CD4-positive, alpha-beta T cell (primary cell): ENCODE measurements around the gene TPT1. TPM values are rescaled to one million over a fixed set of nuclear protein-coding genes. Genes with fewer than 3 reads are reported as not detected.
"Not testable (repeated sequence)": the region's sequence is repeated elsewhere in the genome, so short reads cannot be mapped to it uniquely, and the experiment has no call there.

Source experiments
- ATAC-seq: fragments of 200-7000 bp; cut with Tn5 transposase; one replicate; pipeline ENCODE4 v1.10.0; 2022; ENCODE audit warnings: mild to moderate bottlenecking; ENCODE audit not compliant: poor library complexity
- CTCF ChIA-PET: fragments of 350-600 bp; sonication (Branson Sonifier 250); formaldehyde crosslinking; loops from one replicate; lab custom pipeline; 2021; ENCODE audit warnings: antibody characterized with exemption, inconsistent platforms; lab: Charles Lee
- POLR2A ChIA-PET: fragments of 350-600 bp; sonication (Branson Sonifier 250); formaldehyde crosslinking; loops from one replicate; lab custom pipeline; 2021; ENCODE audit warnings: antibody characterized with exemption, inconsistent platforms; lab: Charles Lee
- DNase-seq, 14 experiments: peaks; one replicate each; pipeline ENCODE4 v3.0.0-alpha.2; 2013 to 2020; ENCODE audit warnings: mixed read lengths in 2 of 14
- H3K27ac ChIP-seq, 2 donors: one replicate each; pipeline versions ENCODE4 v1.5.1 to v1.7.0; 2013; ENCODE audit warnings: low read length in 2 of 2, low read depth in 1 of 2, mild to moderate bottlenecking in 1 of 2
- H3K27me3 ChIP-seq, 2 experiments: 1 replicate in 1 of 2; 2 replicates in 1 of 2; pipeline versions ENCODE4 v1.6.1 to v1.7.0; 2013; ENCODE audit warnings: low read length in 2 of 2, control low read depth in 1 of 2, mild to moderate bottlenecking in 1 of 2, moderate library complexity in 1 of 2; ENCODE audit not compliant: insufficient read depth in 2 of 2, control insufficient read depth in 1 of 2
- H3K36me3 ChIP-seq: one replicate; pipeline ENCODE4 v1.6.1; 2013; ENCODE audit warnings: low read length, control low read depth; ENCODE audit not compliant: insufficient read depth
- H3K4me1 ChIP-seq: one replicate; pipeline ENCODE4 v1.6.1; 2013; ENCODE audit warnings: low read length, control low read depth; ENCODE audit not compliant: insufficient read depth
- H3K4me3 ChIP-seq: one replicate; pipeline ENCODE4 v1.5.1; 2013; ENCODE audit warnings: mild to moderate bottlenecking, low read length, moderate library complexity
- H3K9me3 ChIP-seq, 2 experiments: 1 replicate in 1 of 2; 2 replicates in 1 of 2; pipeline versions ENCODE4 v1.6.1 to v1.7.0; 2013; ENCODE audit warnings: low read length in 2 of 2, mild to moderate bottlenecking in 2 of 2, control low read depth in 1 of 2, moderate library complexity in 1 of 2; ENCODE audit not compliant: control insufficient read depth in 1 of 2, insufficient read depth in 1 of 2
- H3K27ac Mint-ChIP-seq: one replicate; pipeline ENCODE4 v1.8.0; 2020; ENCODE audit warnings: mixed read lengths
- H3K27me3 Mint-ChIP-seq: one replicate; pipeline ENCODE4 v1.8.0; 2021; ENCODE audit warnings: mixed read lengths
- H3K36me3 Mint-ChIP-seq: one replicate; pipeline ENCODE4 v1.8.0; 2021; ENCODE audit warnings: low read depth, mixed read lengths
- H3K4me1 Mint-ChIP-seq: one replicate; pipeline ENCODE4 v1.8.0; 2021; ENCODE audit warnings: low read depth, mixed read lengths
- H3K4me3 Mint-ChIP-seq: one replicate; pipeline ENCODE4 v1.8.0; 2020; ENCODE audit warnings: mild to moderate bottlenecking, mixed read lengths
- H3K9me3 Mint-ChIP-seq: one replicate; pipeline ENCODE4 v1.8.0; 2020; ENCODE audit warnings: mixed read lengths
- intact Hi-C, 2 experiments: fragments of 100-400 bp; cut with DNase I in 1 of 2; cut with micrococcal nuclease in 1 of 2; formaldehyde crosslinking; loops; one replicate each; pipeline versions ENCODE4 v1.15.1 to v1.9.0; 2023 to 2025; cut with DNase I, micrococcal nuclease
- total RNA-seq, 174 experiments: library from RNA in 2 of 174; stranded (reverse) in 2 of 174; gene quantifications; one replicate each; pipeline ENCODE4 v1.2.3 and lab custom pipeline; 2021 to 2026
- TF ChIP-seq, protein P1 (sequence below): fragments of 200-600 bp; IDR thresholded peaks from one replicate; pipeline ENCODE4 v1.8.0; 2022; ENCODE audit warnings: antibody characterized with exemption, mild to moderate bottlenecking

The TPT1 gene
- total RNA-seq, 2 experiments from 2014 or later: 8,742 to 8,834 TPM

DNA sequence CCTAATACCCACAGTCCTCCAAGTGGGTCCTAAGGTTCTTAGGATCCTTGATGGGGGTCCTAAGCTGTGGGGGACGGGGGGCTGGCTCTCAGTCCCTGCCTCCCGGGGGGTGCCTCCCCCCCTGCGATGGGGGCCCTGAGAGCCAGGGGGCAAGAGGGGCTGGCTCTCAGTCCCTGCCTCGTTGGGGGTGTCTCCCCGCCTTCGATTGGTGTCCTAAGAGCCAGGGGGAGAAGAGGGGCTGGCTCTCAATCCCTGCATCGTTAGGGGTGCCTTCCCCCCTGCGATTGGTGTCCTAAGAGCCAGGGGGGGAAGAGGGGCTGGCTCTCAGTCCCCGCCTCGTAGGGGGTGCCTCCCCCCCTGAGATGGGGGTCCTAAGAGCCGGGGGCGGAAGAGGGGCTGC lies 40.2 kb upstream of the TPT1 start:
- ATAC-seq (no peak), DNase-seq (no peak)
- Mint-ChIP-seq H3K4me3 (no peak overlapping the region), H3K4me1 (no peaks in the 10 kb centered on the region), H3K36me3 (peaks cover 22% of the 10 kb centered on the region), H3K27me3 (no peaks in the 10 kb centered on the region), H3K27ac (no peak overlapping the region), H3K9me3 (no peaks in the 10 kb centered on the region)
- ChIA-PET CTCF (no interaction called here), POLR2A (no interaction called here)
- Histone ChIP-seq H3K4me3 (no peak overlapping the region), H3K27me3 (no peaks in the 10 kb centered on the region), H3K9me3 (no peaks in the 10 kb centered on the region), H3K27ac (no peak overlapping the region), H3K36me3 (peaks cover 12% of the 10 kb centered on the region), H3K4me1 (no peaks in the 10 kb centered on the region)
- intact Hi-C loops: no loop called here
- TF ChIP-seq, protein P1, sequence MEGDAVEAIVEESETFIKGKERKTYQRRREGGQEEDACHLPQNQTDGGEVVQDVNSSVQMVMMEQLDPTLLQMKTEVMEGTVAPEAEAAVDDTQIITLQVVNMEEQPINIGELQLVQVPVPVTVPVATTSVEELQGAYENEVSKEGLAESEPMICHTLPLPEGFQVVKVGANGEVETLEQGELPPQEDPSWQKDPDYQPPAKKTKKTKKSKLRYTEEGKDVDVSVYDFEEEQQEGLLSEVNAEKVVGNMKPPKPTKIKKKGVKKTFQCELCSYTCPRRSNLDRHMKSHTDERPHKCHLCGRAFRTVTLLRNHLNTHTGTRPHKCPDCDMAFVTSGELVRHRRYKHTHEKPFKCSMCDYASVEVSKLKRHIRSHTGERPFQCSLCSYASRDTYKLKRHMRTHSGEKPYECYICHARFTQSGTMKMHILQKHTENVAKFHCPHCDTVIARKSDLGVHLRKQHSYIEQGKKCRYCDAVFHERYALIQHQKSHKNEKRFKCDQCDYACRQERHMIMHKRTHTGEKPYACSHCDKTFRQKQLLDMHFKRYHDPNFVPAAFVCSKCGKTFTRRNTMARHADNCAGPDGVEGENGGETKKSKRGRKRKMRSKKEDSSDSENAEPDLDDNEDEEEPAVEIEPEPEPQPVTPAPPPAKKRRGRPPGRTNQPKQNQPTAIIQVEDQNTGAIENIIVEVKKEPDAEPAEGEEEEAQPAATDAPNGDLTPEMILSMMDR: no peak

DNA sequence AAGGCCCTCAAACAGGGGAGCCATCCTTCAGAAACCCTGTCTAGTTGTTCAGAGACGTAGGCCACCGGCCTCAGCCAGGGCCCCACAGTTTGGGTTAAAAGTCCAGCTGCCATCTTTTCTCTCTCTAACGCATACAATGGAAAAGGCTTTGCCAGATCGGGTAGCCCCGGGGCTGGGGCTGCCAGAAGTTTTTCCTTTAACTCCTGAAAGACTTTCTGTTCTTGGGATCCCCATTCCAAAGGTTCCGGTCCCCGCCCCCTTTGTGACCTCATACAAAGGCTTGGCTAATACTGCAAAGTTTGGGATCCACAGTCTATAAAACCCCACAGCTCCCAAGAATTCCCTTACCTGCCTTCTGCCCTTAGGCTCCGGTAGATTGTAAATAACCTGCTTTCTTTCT lies 39.7 kb upstream of the TPT1 start:
- CTCF ChIA-PET, intact Hi-C loops, H3K4me3 Mint-ChIP-seq, H3K9me3 Mint-ChIP-seq, POLR2A ChIA-PET, H3K4me1 ChIP-seq, H3K4me1 Mint-ChIP-seq, H3K9me3 ChIP-seq, H3K27ac Mint-ChIP-seq, H3K27me3 ChIP-seq, DNase-seq, H3K27ac ChIP-seq, H3K4me3 ChIP-seq, ATAC-seq, H3K27me3 Mint-ChIP-seq: not testable (repeated sequence)
- peaks cover 22% of the 10 kb centered on the region for H3K36me3 Mint-ChIP-seq
- H3K36me3 ChIP-seq: peaks cover 11% of the 10 kb centered on the region

DNA sequence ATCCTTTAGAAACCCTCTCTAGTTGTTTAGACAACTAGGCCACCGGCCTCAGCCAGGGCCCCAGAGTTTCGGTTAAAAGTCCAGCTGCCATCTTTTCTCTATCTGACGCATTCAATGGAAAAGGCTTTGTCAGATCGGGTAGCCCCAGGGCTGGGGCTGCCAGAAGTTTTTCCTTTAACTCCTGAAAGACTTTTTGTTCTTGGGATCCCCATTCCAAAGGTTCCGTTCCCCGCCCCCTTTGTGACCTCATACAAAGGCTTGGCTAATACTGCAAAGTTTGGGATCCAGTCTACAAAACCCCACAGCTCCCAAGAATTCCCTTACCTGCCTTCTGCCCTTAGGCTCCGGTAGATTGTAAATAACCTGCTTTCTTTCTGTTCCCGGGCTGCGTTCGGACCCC lies 38.5 kb upstream of the TPT1 start:
- DNase-seq: not testable (repeated sequence)

DNA sequence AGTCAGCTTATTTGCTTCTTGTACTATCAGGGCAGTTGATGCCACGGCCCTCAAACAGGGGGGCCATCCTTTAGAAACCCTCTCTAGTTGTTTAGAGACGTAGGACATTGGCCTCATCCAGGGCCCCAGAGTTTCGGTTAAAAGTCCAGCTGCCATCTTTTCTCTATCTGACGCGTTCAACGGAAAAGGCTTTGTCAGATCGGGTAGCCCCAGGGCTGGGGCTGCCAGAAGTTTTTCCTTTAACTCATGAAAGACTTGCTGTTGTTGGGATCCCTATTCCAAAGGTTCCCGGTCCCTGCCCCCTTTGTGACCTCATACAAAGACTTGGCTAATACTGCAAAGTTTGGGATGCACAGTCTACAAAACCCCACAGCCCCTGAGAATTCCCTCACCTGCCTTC lies 37.8 kb upstream of the TPT1 start:
- H3K4me1 Mint-ChIP-seq, H3K36me3 Mint-ChIP-seq: not testable (repeated sequence)

More for the DNA sequence above, 38.5 kb upstream of the TPT1 start:
- H3K4me3 Mint-ChIP-seq, H3K27me3 ChIP-seq, H3K4me1 Mint-ChIP-seq, H3K27ac ChIP-seq, H3K4me1 ChIP-seq, H3K4me3 ChIP-seq, H3K27me3 Mint-ChIP-seq, ATAC-seq, H3K9me3 ChIP-seq, H3K27ac Mint-ChIP-seq, intact Hi-C loops, POLR2A ChIA-PET, H3K36me3 ChIP-seq, H3K9me3 Mint-ChIP-seq, CTCF ChIA-PET: not testable (repeated sequence)
- peaks cover 11% of the 10 kb centered on the region for H3K36me3 Mint-ChIP-seq

DNA sequence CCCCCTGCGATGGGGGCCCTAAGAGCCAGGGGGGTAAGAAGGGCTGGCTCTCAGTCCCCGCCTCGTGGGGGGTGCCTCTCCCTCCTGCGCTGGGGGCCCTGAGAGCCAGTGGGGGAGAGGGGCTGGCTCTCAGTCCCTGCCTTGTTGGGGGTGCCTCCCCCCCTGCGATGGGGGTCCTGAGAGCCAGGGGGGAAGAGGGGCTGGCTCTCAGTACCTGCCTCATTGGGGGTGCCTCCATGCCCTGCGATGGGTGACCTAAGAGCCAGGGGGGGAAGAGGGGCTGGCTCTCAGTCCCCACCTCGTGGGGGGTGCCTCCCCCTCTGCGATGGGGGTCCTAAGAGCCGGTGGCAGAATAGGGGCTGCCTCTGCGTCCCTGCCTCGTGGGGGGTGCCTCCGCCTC lies 36.3 kb upstream of the TPT1 start:
- DNase-seq, H3K36me3 ChIP-seq, intact Hi-C loops: not testable (repeated sequence)

More for the DNA sequence above, 37.8 kb upstream of the TPT1 start:
- H3K27ac ChIP-seq, H3K27me3 Mint-ChIP-seq, intact Hi-C loops, H3K4me1 ChIP-seq, H3K36me3 ChIP-seq, H3K9me3 ChIP-seq, ATAC-seq, H3K4me3 Mint-ChIP-seq, H3K27me3 ChIP-seq, H3K4me3 ChIP-seq, H3K27ac Mint-ChIP-seq, CTCF ChIA-PET, DNase-seq, H3K9me3 Mint-ChIP-seq, POLR2A ChIA-PET: not testable (repeated sequence)

DNA sequence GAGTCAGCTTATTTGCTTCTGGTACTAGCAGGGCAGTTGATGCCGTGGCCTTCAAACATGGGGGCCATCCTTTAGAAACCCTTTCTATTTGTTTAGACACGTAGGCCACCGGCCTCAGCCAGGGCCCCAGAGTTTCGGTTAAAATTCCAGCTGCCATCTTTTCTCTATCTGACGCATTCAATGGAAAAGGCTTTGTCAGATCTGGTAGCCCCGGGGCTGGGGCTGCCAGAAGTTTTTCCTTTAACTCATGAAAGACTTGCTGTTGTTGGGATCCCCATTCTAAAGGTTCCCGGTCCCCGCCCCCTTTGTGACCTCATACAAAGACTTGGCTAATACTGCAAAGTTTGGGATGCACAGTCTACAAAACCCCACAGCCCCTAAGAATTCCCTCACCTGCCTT lies 35.7 kb upstream of the TPT1 start:
- CTCF ChIA-PET, H3K4me1 ChIP-seq, H3K4me3 ChIP-seq, intact Hi-C loops, H3K27ac Mint-ChIP-seq, ATAC-seq, H3K27me3 ChIP-seq, H3K9me3 Mint-ChIP-seq, H3K27me3 Mint-ChIP-seq, H3K27ac ChIP-seq, H3K4me3 Mint-ChIP-seq, H3K9me3 ChIP-seq, H3K36me3 ChIP-seq, POLR2A ChIA-PET, DNase-seq, H3K36me3 Mint-ChIP-seq: not testable (repeated sequence)
- peaks cover 13% of the 10 kb centered on the region for H3K4me1 Mint-ChIP-seq

More for the DNA sequence above, 36.3 kb upstream of the TPT1 start:
- H3K27me3 Mint-ChIP-seq, H3K4me1 ChIP-seq, H3K36me3 Mint-ChIP-seq, H3K9me3 ChIP-seq, H3K27ac ChIP-seq, ATAC-seq, H3K27me3 ChIP-seq, H3K4me3 Mint-ChIP-seq, POLR2A ChIA-PET, H3K9me3 Mint-ChIP-seq, CTCF ChIA-PET, H3K27ac Mint-ChIP-seq, H3K4me3 ChIP-seq: not testable (repeated sequence)
- H3K4me1 Mint-ChIP-seq: peaks cover 13% of the 10 kb centered on the region
